Islet of Langerhans (tissue), 1 donor: Measurements from ENCODE around the gene KAT2B.

Experiments
- FAIRE-seq: peaks from one replicate; lab custom pipeline; 2011; peaks lifted over from hg19 to GRCh38; lab: Jason Lieb, UNC

Gene KAT2B

DNA sequence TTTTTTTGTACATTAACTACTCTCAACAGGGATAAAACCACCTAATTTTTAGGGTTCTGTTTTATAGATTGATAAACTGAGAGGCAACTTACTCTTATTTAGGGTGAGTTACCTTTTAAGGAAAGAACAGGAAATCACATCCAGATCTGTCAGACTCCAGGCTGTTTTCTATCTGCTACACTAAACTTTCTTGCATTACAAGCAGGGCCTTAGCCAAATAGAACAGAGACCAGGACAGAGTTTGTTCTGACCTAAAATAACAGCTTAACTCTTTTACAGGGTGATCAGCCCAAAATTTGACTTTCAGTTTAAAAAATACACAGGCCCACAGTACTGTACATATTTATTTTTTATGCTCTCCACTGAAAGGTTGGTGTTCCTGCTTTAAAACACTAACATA is 107.1 kb downstream of the KAT2B start:
- FAIRE-seq: no peak

DNA sequence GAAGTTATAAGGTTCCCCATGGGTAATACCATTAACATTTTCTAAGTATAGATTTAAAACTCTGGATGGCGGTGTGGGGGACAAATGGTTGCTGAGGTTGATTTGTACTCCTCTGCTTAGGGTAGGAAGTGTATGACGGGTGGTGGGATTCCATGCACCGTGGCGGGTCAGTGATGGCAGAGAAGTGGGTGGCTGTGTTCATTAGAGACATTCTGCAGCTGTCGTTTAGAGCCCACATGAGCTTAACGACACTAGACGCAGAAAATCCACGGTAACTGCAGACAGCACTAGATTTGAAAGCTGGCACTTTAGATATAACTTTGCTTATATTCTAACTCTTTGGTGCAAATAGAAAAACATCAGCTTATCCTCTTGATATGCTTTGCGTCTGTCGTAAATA is 108.2 kb downstream of the KAT2B start:
- no peak for FAIRE-seq

DNA sequence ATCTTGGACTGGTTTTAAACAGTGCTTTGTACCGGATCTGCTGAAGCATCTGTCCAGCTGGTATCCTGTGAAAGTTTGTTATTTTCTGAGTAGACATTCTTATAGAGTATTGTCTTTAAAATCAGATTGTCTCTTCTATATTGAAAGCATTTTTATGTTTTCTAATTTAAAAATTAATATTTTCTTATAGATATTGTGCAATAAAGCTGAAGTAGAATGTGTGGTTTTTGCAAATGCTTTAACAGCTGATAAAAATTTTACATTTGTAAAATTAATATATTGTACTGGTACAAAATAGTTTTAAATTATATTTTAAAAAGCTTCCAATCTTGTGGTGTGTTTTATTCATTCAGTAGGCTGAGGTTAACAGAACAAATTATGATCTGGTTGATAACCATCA is 113.8 kb downstream of the KAT2B start:
- peak; percentile 58 for FAIRE-seq

DNA sequence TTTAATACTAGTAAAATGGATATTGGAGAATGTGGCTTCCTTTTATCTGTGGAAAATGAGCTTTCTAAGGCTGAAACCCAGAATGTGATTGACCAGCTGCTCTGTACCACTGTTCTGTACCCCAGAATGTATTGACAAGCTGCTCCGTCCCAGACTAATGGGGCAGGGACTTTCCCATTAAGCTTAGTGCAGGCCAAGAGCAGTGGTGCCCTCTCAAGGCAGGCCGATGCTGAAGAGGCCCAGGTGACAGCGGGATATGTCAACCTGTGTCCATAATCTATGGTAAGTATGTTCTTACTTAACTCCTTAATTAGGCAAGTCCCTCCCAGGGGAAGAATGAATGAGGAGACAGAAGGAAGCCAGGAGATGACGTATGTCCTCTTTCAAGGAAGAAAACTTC is 114.7 kb downstream of the KAT2B start:
- FAIRE-seq: no peak

DNA sequence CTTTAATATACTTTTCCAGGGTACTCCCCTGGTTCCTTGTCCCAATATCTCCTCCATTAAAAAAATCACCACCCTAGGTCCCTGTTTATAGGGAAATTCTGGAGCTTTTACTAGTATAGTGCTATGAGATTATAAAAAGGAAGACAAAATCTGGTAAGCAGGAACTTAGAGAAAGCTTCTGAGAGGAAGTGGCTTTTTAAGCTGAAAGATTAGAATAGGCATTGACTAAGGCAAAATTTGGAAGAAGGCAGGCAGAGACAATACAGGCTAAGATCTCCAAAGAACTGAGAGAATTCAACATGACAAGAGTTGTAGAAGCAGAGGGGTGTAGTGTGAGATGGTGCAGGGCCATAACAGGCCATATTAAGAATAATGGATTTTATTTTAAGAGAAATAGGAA is 120.0 kb downstream of the KAT2B start:
- no peak for FAIRE-seq

DNA sequence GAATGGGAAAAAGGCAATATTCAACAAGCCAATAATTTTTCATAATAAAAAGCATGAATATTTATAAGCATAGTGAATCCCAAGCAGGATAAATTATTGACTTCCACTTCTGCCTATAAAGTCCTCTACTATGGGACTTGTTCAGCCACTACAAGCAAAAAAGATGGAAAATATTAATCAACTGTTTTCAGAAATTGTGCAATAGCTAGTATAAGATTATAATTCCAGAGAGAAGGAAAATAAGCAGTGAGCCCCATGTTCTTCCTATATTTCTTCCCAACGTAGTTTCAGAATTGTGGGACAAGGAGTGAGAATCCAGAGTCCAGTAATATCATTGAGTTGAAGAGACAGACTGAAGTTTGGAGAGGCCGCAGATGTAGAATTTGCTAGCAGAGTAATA is 121.5 kb downstream of the KAT2B start:
- FAIRE-seq: no peak

DNA sequence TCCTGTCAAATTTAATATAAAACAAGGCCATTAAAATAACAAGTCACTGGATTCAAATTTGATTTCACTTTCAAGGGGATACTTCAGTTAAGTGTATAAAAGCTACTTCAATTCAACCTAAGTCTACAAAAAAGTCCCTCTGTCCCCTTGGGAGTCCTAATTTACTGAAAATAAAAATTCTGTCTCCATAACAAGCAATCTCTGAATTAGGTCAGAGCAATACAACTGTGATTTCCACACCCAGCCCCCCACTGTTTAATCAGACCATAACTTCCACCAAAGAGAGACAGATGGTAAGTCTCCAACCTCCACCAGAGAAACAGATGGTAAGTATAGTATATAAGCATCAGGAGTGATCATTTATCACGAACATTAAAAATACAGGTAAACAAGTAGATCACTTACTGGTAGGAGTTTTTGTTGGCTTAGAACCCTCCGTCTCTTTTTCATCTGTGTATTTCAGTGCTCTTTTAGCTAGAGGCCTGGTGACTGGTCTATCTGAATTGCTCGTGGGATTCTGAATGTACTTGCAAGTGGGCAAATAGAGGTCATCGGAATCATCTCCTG is 133.7 kb downstream of the KAT2B start:
- FAIRE-seq: peak; percentile 87

DNA sequence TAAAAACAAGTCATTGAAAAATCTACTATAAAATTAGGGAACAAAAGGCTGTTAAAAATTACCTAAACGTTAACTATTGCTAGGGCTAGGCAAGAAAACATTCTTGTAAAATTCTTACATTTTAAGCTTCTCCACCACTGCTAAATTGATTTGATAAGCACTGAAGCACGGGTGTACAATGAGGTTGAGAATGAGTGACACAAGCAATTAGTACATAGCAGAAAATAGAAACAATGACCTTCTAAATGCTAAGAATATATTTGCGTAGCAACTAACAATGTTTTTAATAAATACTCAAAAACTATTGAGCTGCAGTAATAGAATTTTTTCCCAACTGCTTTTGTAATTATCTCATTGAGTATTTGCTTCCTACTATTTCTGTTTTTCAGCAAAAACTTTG is 141.0 kb downstream of the KAT2B start:
- no peak for FAIRE-seq

DNA sequence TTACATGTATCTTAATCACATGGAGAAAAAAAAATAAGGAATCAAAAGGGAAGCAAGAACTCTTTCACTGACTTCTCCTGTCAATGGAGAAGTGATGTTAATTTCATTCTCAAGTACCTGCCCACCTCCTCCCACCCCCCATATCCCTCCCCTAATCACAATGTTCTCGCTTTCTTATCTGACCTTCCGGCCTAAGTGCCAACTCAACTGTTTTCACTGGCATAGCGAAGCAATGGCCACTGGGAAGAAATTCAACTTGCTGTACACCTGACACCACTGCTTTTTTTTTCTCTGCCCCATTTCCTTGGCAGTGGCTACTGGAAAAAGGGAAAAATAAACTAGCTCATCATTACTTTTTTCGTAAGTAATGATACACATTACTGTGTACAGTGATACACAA is 142.0 kb downstream of the KAT2B start:
- no peak for FAIRE-seq

DNA sequence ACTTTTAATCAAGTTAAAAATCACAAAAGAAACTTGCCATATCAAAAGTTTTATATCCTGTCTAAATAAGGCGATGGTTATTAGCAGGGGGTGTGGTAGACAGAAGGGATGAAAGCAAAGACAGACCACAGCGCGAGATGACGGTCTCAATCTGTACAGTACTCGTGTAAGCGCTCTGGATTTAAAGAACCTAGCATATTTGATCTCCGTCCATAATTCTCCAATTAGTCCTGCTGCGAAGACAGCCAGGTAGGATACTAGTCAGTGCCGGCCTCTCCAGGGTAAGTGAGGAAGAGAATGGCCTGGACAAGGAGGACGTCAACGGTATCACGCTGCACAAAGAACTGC is 145.1 kb downstream of the KAT2B start:
- no peak for FAIRE-seq

DNA sequence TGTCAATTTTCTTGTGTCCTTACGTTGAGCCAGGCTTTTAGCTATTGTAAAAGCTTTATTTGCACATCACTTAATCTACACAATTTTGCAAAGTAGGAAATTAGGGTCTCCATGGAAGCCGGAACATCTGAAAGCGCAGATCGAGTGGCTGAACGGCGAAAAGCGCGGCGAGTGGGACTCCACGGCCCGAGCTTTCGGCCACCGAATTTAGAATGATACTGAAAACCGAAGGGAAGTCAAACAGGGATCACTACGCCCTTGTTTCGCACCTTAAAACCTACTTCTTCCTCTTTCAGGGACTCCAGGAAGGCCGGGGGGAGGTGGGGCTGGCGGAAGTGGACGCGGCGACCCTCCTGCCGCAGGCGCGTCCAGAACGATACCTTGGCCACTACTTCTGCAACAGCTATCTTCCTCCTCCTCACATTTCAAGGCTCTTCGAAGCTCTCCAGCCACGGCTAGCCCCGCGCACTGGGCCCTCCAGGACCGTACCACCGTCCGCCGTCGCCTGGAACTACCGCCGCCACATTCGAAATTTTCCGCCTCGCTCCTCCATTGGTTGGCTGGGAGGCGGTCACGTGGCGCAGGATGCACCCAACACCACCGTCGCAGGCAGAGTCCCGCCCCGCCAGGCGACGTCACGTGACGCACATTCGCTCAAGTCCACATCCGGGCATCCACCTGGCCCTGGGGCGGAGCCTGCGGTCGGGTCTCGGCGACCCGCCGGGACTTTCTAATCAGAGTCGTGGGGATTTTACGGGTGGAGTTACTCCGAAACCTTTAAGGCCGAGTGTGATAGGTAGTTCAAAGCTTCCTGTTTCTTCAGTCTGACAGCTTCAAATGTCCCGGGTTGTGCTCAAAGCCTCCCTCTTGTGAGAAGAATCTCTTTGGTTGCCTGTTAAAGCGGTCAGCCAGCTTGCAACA is 145.7 kb downstream of the KAT2B start, which contains the start of gene SGO1:
Gene SGO1, minus strand, starts transcription at position 528 of the 921 bp plus-strand sequence. CDS start 2,179 bp downstream, outside the sequence.
- FAIRE-seq: peak; percentile 81

DNA sequence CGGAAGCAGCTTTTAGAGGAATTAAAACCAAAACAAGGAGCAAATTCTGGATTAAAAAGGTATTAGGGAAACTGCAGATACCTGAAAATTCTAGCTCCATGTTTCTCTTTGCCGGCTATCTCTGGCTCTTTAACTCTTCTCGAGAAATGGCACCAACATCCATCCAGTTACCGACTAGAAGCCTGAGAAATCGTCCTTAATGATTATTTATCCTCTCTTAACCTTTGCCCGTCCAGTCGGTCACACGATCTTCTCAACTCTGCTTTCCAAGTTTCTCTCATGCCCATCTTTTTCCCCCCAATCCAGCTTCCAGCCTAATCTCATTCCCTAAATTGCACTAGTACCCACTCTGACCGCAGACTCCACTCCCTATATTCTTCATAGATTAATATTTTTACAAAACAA is 146.4 kb downstream of the KAT2B start:
- no peak for FAIRE-seq

DNA sequence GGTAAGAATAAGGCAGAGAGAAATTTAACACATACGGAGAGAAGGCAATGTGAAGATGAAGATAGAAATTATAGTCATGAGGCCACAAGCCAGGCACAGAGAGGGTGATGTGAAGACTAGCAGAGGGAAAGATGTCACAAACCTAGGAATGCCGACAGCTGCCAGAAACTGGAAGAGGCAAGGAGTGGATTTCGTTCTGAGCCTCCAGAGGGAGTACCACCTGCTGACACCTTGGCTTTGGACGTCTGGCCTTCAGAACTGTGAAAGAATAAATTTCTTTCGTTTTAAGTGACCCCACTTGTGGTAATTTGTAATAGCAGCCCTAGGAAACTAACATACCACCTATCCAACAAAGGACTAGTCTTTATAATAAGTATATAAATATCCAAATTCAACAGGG is 150.7 kb downstream of the KAT2B start:
- FAIRE-seq: no peak

DNA sequence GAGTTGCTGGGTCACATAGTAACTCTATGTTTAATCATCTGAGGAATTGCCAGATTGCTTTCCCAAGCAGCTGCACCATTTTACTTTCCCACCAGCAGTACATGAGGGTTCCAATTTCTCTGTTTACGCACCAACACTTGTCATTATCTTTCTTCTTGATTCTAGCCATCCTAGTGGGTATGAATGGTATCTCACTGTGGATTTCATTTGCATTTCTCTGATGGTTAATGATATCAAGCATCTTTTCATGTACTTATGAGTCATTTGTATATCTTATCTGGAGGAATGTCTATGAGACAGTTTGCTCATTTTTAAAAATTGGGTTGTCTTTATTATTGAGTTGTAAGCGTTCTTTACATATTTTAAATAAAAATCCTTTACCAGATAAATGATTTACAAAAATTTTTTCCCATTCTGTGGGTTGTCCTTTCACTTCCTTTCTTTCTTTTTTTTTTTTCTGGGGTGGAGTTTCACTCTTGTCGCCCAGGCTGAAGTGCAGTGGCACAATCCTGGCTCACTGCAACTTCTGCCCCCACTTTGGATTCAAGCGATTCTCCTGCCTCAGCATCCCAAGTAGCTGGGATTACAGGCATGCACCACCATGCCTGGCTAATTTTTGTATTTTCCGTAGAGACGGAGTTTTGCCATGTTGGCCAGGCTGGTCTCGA is 154.7 kb downstream of the KAT2B start:
- FAIRE-seq: no peak

DNA sequence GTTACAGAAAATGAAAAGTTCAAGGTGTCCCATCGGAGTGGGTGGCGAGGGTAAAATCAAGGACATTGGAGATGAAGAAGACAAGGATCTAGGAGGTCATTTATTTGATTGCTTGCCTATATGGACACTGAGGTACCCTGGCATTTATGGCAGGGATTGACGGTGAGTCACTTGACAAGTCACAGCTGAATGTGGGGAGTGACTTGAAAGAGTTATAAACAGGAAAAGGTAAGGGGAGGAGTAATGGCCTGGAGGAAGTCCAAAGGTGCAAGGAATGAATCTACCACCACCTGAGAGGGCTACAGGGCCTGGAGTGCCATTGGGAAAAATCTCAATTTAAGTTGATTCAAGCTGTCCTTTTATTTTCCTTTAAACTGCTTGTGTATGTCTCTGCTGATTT is 157.5 kb downstream of the KAT2B start:
- no peak for FAIRE-seq

DNA sequence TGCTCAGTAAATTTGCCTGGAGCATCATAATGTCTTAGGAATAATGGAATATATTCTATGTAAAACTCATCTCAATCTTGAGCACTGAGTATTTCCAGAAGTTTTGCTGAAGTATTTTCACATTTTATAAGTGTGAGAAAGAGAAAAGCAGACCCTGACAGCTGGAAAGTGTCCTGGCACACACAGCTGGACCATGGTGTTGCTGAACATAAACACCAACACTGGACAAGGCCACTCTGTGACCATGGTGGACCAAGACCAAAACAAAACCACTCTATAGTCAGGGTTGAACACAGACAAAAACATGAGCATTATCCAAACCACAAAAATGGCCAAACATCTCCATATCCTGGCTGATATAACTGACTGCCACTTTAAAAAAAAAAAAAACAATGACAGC is 160.9 kb downstream of the KAT2B start:
- FAIRE-seq: no peak
